ENCODE results near the gene OTUD4.

DNA sequence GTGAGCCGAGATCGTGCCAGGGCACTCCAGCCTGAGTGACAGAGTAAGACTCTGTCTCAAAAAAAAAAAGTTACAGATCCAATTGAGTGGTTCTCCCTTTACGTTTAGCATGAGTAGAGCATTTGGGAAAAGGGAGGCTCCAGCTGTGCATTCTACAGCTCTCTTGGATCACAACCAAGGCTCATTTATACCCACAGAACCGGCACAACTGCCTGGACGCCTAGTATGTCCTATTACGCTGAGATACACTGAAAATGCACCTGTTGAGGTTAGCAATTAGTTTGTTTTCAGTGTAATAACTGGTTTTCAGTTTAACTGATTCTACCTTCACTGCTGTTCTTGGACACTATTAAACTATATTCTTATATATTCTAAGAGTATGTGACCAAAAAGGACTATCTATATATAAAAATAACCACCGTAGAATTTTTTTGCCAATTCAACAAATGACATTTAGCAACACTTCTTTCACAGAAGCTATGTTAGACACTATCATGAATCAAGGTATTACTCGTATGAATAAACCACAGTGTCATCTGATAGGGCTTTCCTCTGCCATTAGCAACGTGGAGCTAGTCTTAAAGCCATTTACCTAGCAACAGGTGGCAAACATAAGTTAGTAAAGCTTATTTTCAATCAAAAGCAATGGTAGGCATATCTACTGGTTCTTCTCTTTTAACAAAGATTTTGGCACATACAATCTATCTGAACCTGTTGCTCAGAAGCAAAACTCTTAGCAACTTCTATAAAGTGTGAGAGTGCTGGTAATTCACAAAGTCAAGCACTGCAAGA lies 3.6 kb downstream of the OTUD4 start:
- TF ChIP-seq POLR2A (IDR thresholded peaks at IDR 0.05; ENCODE audit: extremely low read depth, insufficient read length): no peak
- TF ChIP-seq, protein P1, sequence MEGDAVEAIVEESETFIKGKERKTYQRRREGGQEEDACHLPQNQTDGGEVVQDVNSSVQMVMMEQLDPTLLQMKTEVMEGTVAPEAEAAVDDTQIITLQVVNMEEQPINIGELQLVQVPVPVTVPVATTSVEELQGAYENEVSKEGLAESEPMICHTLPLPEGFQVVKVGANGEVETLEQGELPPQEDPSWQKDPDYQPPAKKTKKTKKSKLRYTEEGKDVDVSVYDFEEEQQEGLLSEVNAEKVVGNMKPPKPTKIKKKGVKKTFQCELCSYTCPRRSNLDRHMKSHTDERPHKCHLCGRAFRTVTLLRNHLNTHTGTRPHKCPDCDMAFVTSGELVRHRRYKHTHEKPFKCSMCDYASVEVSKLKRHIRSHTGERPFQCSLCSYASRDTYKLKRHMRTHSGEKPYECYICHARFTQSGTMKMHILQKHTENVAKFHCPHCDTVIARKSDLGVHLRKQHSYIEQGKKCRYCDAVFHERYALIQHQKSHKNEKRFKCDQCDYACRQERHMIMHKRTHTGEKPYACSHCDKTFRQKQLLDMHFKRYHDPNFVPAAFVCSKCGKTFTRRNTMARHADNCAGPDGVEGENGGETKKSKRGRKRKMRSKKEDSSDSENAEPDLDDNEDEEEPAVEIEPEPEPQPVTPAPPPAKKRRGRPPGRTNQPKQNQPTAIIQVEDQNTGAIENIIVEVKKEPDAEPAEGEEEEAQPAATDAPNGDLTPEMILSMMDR (IDR thresholded peaks at IDR 0.05; ENCODE audit: low read depth, low read length): no peak

Measured in NB4 (cell line).